Uterus (tissue), 2 donors: ENCODE measurements around the gene TRAF3.

ENCODE experiments used
- CTCF ChIP-seq, 4 experiments: fragments of 200-600 bp in 2 of 4; fragments of 450-650 bp in 2 of 4; sonication (generic) in 2 of 4; IDR thresholded peaks; one replicate each; pipeline ENCODE4 v1.5.1; 2016 to 2019; ENCODE audit warnings: antibody characterized with exemption in 4 of 4, mild to moderate bottlenecking in 2 of 4, moderate library complexity in 1 of 4
- POLR2A ChIP-seq, 2 donors: fragments of 450-650 bp; IDR thresholded peaks; one replicate each; pipeline ENCODE4 v1.6.1; 2016; ENCODE audit warnings: antibody characterized with exemption in 2 of 2, mild to moderate bottlenecking in 1 of 2, moderate library complexity in 1 of 2

GRCh38 chr14:102923201-102923924 lies 146.1 kb downstream of the TRAF3 start:
- no peak for TF ChIP-seq CTCF (IDR thresholded peaks at IDR 0.05)
- no peak for TF ChIP-seq POLR2A (IDR thresholded peaks at IDR 0.05)
